Osteoblast (primary cell): Measurements from ENCODE around the gene PTPRE. TPM values are rescaled to one million over a fixed set of nuclear protein-coding genes. Genes with fewer than 3 reads are reported as not detected.
A peak's percentile ranks its signal among the peaks of the same experiment; 100 is the strongest.

Experiments
- DNase-seq: peaks from one replicate; pipeline ENCODE4 v3.0.0; 2011; ENCODE audit warnings: low spot score, mixed read lengths; ENCODE audit not compliant: insufficient read length; ENCODE audit errors: missing footprints
- H2AFZ ChIP-seq: 2 replicates; pipeline ENCODE4 v1.6.0; 2011; ENCODE audit warnings: mild to moderate bottlenecking, low read length
- H3K27ac ChIP-seq: 2 replicates; pipeline ENCODE4 v1.5.1; 2011; ENCODE audit warnings: mild to moderate bottlenecking, low read depth, low read length, moderate library complexity
- H3K27me3 ChIP-seq: 2 replicates; pipeline ENCODE4 v1.6.0; 2012; ENCODE audit warnings: mild to moderate bottlenecking, control low read depth, inconsistent platforms, low read length, moderate library complexity; ENCODE audit not compliant: insufficient read depth
- H3K36me3 ChIP-seq: 2 replicates; pipeline ENCODE4 v1.5.1; 2011; ENCODE audit warnings: mild to moderate bottlenecking, low read length, control low read depth, moderate library complexity; ENCODE audit not compliant: insufficient read depth
- H3K4me1 ChIP-seq: 2 replicates; pipeline ENCODE4 v1.5.1; 2011; ENCODE audit warnings: mild to moderate bottlenecking, low read length, control low read depth, moderate library complexity; ENCODE audit not compliant: insufficient read depth
- H3K4me2 ChIP-seq: 2 replicates; pipeline ENCODE4 v1.6.0; 2011; ENCODE audit warnings: mild to moderate bottlenecking, low read length; ENCODE audit not compliant: insufficient read depth
- H3K4me3 ChIP-seq: fragments of 200-600 bp; sonication (generic); 3 replicates; pipeline ENCODE4 v1.5.1; 2012; ENCODE audit warnings: mild to moderate bottlenecking, low read length, inconsistent platforms; ENCODE audit not compliant: insufficient read depth
- H3K79me2 ChIP-seq: 2 replicates; pipeline ENCODE4 v1.6.0; 2012; ENCODE audit warnings: mild to moderate bottlenecking, low read length, control low read depth, inconsistent platforms; ENCODE audit not compliant: insufficient read depth
- H3K9me3 ChIP-seq: 2 replicates; pipeline ENCODE4 v1.5.1; 2011; ENCODE audit warnings: low read depth, low read length, control low read depth
- H4K20me1 ChIP-seq: 2 replicates; pipeline ENCODE4 v1.6.0; 2012; ENCODE audit warnings: mild to moderate bottlenecking, low read length, control low read depth; ENCODE audit not compliant: insufficient read depth
- total RNA-seq: library from RNA; depleted of rRNA; stranded (reverse); fragments of >200 nt; gene quantifications from 2 replicates; pipeline ENCODE4 v1.2.3, GENCODE V29; 2012
- TF ChIP-seq, protein P1 (sequence below): IDR thresholded peaks from 2 replicates; pipeline ENCODE4 v1.5.1; 2011; ENCODE audit warnings: mild to moderate bottlenecking, low read depth, low read length, moderate library complexity; ENCODE audit errors: extremely low read depth

PTPRE gene
- total RNA-seq, 1 donor, result 9.0 TPM

DNA sequence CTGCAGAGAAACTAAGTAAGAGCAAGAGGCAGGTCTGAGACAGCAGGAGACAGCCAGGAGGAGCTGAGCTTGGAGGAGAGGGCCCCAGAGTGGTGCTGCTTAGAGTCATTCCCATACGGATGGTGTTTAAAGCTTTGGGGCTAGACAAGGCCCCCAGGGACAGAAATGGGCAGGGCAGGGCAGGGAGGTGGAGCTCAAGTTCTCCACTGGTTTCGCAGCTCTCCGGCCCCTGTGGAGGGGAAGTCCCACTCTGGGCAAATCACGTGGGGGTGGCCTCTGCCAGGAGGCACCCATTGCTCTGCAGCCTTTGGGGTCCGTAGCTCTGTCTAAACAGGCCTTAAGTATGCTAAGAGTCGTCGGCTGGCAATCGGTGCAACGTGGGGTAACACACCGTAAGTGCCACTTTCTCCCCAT lies 1.0 kb upstream of the PTPRE start:
- Histone ChIP-seq H4K20me1 (no peaks in the 10 kb centered on the region), H3K9me3 (no peaks in the 10 kb centered on the region), H3K4me1 (peaks cover 27% of the 10 kb centered on the region), H3K27ac (no peak overlapping the region), H2AFZ (no peak overlapping the region), H3K79me2 (peaks cover 2% of the 10 kb centered on the region), H3K4me2 (no peak overlapping the region), H3K27me3 (peaks cover 3% of the 10 kb centered on the region), H3K36me3 (no peaks in the 10 kb centered on the region), H3K4me3 (no peak overlapping the region)
- TF ChIP-seq, protein P1, sequence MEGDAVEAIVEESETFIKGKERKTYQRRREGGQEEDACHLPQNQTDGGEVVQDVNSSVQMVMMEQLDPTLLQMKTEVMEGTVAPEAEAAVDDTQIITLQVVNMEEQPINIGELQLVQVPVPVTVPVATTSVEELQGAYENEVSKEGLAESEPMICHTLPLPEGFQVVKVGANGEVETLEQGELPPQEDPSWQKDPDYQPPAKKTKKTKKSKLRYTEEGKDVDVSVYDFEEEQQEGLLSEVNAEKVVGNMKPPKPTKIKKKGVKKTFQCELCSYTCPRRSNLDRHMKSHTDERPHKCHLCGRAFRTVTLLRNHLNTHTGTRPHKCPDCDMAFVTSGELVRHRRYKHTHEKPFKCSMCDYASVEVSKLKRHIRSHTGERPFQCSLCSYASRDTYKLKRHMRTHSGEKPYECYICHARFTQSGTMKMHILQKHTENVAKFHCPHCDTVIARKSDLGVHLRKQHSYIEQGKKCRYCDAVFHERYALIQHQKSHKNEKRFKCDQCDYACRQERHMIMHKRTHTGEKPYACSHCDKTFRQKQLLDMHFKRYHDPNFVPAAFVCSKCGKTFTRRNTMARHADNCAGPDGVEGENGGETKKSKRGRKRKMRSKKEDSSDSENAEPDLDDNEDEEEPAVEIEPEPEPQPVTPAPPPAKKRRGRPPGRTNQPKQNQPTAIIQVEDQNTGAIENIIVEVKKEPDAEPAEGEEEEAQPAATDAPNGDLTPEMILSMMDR, result no peak
- DNase-seq, result no peak

DNA sequence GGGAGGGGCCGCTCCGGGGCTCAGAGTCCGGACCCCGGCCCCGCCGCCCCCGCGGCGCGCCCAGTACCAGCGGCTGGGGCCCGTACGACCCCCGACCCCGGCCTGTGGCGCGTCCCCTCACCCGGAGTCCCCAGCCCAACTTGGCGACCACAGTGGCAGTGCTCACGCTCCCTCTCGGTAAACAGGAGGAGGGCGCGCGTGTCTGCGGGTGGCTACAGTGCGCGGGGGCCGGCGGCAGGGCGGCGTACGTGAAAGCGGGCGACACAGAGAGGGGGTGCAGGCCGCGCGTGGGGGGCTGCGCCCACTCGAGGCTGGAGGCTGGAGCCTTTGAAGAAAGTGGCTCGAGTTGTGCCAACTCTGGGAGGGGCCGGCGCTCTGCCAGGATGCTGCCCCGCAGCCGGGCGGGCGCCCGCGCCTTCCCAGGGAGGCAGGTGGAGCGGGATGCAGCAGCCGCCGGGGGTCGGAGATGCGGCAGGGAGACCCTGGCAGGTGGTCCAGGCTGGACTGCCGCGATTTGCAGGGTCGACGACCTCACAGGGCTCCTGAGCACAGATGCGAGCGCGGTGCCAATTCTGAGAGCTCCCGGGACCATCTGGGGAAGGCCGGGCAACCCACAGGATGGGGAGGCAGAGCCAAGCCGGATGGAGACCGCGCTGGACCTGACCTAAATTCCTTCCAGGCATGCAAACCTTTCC lies 655 bp downstream of the PTPRE start:
- Histone ChIP-seq H2AFZ (peak overlapping the region; percentile 56), H3K4me1 (peaks cover 27% of the 10 kb centered on the region), H3K79me2 (peaks cover 2% of the 10 kb centered on the region), H3K9me3 (no peaks in the 10 kb centered on the region), H3K27ac (peak overlapping the region; percentile 79), H3K27me3 (peaks cover 3% of the 10 kb centered on the region), H3K36me3 (no peaks in the 10 kb centered on the region), H4K20me1 (no peaks in the 10 kb centered on the region), H3K4me2 (peak overlapping the region; percentile 76), H3K4me3 (peak overlapping the region; percentile 73)
- TF ChIP-seq, protein P1, result no peak
- DNase-seq, result peak; percentile 93

DNA sequence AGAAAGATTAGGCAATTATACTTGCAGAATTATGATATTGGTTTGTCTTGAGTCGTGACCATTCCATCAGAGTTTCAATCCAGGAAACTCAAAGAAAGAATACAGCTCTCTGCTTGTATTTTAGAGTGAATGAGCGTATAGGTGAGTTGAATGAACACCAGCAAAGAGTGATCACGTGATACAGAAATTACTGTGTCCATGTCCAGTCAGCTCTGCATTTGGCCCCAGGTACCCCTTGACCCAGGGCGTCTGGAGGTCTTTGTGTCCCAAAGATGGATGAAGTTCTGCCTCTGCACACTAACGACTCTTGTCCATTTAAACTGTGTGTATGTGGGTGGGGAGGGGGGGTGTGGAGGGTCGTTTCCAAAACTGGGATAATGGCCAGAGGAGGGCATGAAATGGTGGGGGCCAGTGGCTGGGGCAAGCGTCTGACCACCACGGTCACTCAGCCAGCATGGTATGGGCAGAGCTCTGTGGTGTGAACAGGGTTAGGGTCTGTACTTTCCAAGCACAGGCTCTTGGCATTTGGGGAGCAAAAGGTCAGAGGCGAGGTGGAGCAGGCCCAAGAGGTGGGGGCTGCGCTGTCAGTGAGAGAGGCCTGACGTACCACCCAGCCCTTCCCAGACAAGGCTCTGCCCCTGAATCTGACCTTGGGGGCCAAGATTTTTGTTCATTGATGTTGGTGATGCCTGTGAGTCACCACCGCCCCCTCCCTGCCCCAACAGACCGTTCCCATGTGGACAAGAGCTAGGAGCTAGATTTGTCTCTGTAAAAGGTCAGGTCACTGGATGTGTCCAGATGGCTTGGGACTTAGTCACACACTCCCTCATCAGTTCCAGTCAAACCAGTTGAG lies 1.4 kb downstream of the PTPRE start:
- Histone ChIP-seq H3K9me3 (no peaks in the 10 kb centered on the region), H3K4me1 (peaks cover 27% of the 10 kb centered on the region), H3K4me3 (peak overlapping the region; percentile 73), H3K27ac (peak overlapping the region; percentile 79), H3K4me2 (peak overlapping the region; percentile 76), H3K79me2 (peaks cover 2% of the 10 kb centered on the region), H4K20me1 (no peaks in the 10 kb centered on the region), H3K36me3 (no peaks in the 10 kb centered on the region), H2AFZ (peak overlapping the region; percentile 56), H3K27me3 (no peaks in the 10 kb centered on the region)
- peak; percentile 96 for DNase-seq
- TF ChIP-seq, protein P1, result no peak

DNA sequence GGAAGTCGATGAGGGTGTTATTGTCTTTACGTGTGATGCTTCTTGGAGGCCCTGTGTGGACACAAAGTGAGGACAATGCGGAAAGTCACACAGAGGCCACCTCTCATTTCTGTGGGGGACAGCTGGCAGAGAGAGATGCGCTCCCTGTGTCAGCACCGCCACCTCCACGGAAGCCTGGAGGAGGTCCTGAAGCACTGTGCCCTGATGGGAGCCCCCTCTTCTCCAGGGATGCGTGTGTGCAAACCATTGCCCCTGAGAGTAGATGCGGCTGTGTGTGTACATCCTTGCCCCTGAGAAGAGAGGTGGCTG lies 2.0 kb downstream of the PTPRE start:
- Histone ChIP-seq H3K27me3 (no peaks in the 10 kb centered on the region), H3K79me2 (peaks cover 2% of the 10 kb centered on the region), H3K4me3 (no peak overlapping the region), H2AFZ (no peak overlapping the region), H3K4me1 (peaks cover 27% of the 10 kb centered on the region), H3K36me3 (no peaks in the 10 kb centered on the region), H3K27ac (peak overlapping the region; percentile 79), H4K20me1 (no peaks in the 10 kb centered on the region), H3K4me2 (peak overlapping the region; percentile 76), H3K9me3 (no peaks in the 10 kb centered on the region)
- TF ChIP-seq, protein P1, result no peak
- no peak for DNase-seq
